Neural cell (in vitro differentiated cells): ENCODE measurements around the gene KLHL11. TPM values are rescaled to one million over a fixed set of nuclear protein-coding genes. Genes with fewer than 3 reads are reported as not detected.

Source experiments
- H2AFZ ChIP-seq: fragments of 200-600, 300-800 bp; sonication (generic), shearing (Covaris generic); 2 replicates; pipeline ENCODE4 v1.6.0; 2014; ENCODE audit warnings: low read depth, mild to moderate bottlenecking, antibody characterized with exemption, low read length, moderate library complexity
- H3F3A ChIP-seq: fragments of 200-600 bp; shearing (Covaris generic); 2 replicates; pipeline ENCODE4 v1.6.1; 2016; ENCODE audit warnings: mild to moderate bottlenecking, moderate library complexity, mixed read lengths, antibody characterized with exemption, low read length; ENCODE audit not compliant: insufficient read depth, poor library complexity, severe bottlenecking
- H3K27ac ChIP-seq: fragments of 200-600, 300-800 bp; sonication (generic), shearing (Covaris generic); 2 replicates; pipeline ENCODE4 v1.5.1; 2014; ENCODE audit warnings: mild to moderate bottlenecking, low read length, moderate library complexity
- H3K27me3 ChIP-seq: fragments of 300-800, 200-600 bp; sonication (generic), shearing (Covaris generic); 2 replicates; pipeline ENCODE4 v1.6.0; 2014; ENCODE audit warnings: mild to moderate bottlenecking, low read depth, low read length, moderate library complexity; ENCODE audit not compliant: insufficient read depth
- H3K36me3 ChIP-seq: fragments of 300-800, 200-600 bp; sonication (generic), shearing (Covaris generic); 2 replicates; pipeline ENCODE4 v1.5.1; 2014; ENCODE audit warnings: mild to moderate bottlenecking, antibody characterized with exemption, low read length, moderate library complexity; ENCODE audit not compliant: insufficient read depth
- H3K4me2 ChIP-seq: fragments of 300-800, 200-600 bp; sonication (generic), shearing (Covaris generic); 2 replicates; pipeline ENCODE4 v1.6.0; 2014; ENCODE audit warnings: mild to moderate bottlenecking, low read length
- H3K4me3 ChIP-seq: fragments of 300-800, 200-600 bp; sonication (generic), shearing (Covaris generic); 2 replicates; pipeline ENCODE4 v1.5.1; 2014; ENCODE audit warnings: mild to moderate bottlenecking, low read length, moderate library complexity
- H3K79me2 ChIP-seq: fragments of 200-600 bp; shearing (Covaris generic); replicated peaks from 2 replicates; pipeline ENCODE4 v1.6.0; 2014; ENCODE audit warnings: mild to moderate bottlenecking, low read length, moderate library complexity; ENCODE audit not compliant: insufficient read depth
- H3K9ac ChIP-seq: fragments of 300-800, 200-600 bp; sonication (generic), shearing (Covaris generic); 2 replicates; pipeline ENCODE4 v1.6.1; 2016; ENCODE audit warnings: mild to moderate bottlenecking, low read length, mixed read lengths
- H3K9me2 ChIP-seq: fragments of 200-600 bp; shearing (Covaris generic); 2 replicates; pipeline ENCODE4 v1.6.1; 2016; ENCODE audit warnings: mild to moderate bottlenecking, low read length, mixed read lengths; ENCODE audit not compliant: insufficient read depth
- H3K9me3 ChIP-seq: fragments of 200-600, 300-800 bp; sonication (generic), shearing (Covaris generic); 2 replicates; pipeline ENCODE4 v1.6.1; 2016; ENCODE audit warnings: mild to moderate bottlenecking, mixed run types, low read length, moderate library complexity, mixed read lengths
- H4K20me1 ChIP-seq: fragments of 200-600 bp; shearing (Covaris generic); 2 replicates; pipeline ENCODE4 v1.6.1; 2016; ENCODE audit warnings: mild to moderate bottlenecking, mixed run types; ENCODE audit not compliant: insufficient read depth
- EP300 ChIP-seq: fragments of 450-650 bp; conservative IDR thresholded peaks from 2 replicates; pipeline ENCODE4 v1.6.1; 2014; ENCODE audit warnings: antibody characterized with exemption, mild to moderate bottlenecking, moderate library complexity; ENCODE audit not compliant: poor library complexity, severe bottlenecking
- EZH2 ChIP-seq: fragments of 200-600, 300-800 bp; shearing (Covaris generic), sonication (generic); IDR thresholded peaks from 2 replicates; pipeline ENCODE4 v1.6.1; 2014; ENCODE audit warnings: antibody characterized with exemption, low read length, borderline replicate concordance, mild to moderate bottlenecking; ENCODE audit not compliant: insufficient read depth, poor library complexity, severe bottlenecking
- MXI1 ChIP-seq: fragments of 450-650 bp; conservative IDR thresholded peaks from 2 replicates; pipeline ENCODE4 v1.6.1; 2014; ENCODE audit warnings: antibody characterized with exemption, mild to moderate bottlenecking; ENCODE audit not compliant: poor library complexity, severe bottlenecking
- POLR2AphosphoS5 ChIP-seq: IDR thresholded peaks from 2 replicates; pipeline ENCODE4 v1.6.1; 2012
- RAD21 ChIP-seq: fragments of 450-650 bp; conservative IDR thresholded peaks from 2 replicates; pipeline ENCODE4 v1.6.1; 2014; ENCODE audit warnings: antibody characterized with exemption, mild to moderate bottlenecking, moderate library complexity
- SMC3 ChIP-seq: fragments of 450-650 bp; conservative IDR thresholded peaks from 2 replicates; pipeline ENCODE4 v1.6.1; 2014; ENCODE audit warnings: antibody characterized with exemption, mild to moderate bottlenecking, moderate library complexity; ENCODE audit not compliant: poor library complexity
- TAF1 ChIP-seq: IDR thresholded peaks from 2 replicates; pipeline ENCODE4 v1.6.1; 2012; ENCODE audit warnings: low read depth
- polyA plus RNA-seq: library from polyadenylated mRNA; depleted of rRNA; stranded (reverse); fragments of >200 nt; gene quantifications from 2 replicates; pipeline ENCODE4 v1.2.3, GENCODE V29; 2014
- TF ChIP-seq, protein P1 (sequence below): IDR thresholded peaks from 2 replicates; pipeline ENCODE4 v1.6.1; 2012; ENCODE audit warnings: borderline replicate concordance
- TF ChIP-seq, protein P2 (sequence below): fragments of 450-650 bp; IDR thresholded peaks from 2 replicates; pipeline ENCODE4 v1.5.1; 2014; ENCODE audit warnings: antibody characterized with exemption, mild to moderate bottlenecking, moderate library complexity; ENCODE audit not compliant: poor library complexity, severe bottlenecking

The KLHL11 gene
- polyA plus RNA-seq, 1 donor from 2014 or later = 30.3 TPM

DNA sequence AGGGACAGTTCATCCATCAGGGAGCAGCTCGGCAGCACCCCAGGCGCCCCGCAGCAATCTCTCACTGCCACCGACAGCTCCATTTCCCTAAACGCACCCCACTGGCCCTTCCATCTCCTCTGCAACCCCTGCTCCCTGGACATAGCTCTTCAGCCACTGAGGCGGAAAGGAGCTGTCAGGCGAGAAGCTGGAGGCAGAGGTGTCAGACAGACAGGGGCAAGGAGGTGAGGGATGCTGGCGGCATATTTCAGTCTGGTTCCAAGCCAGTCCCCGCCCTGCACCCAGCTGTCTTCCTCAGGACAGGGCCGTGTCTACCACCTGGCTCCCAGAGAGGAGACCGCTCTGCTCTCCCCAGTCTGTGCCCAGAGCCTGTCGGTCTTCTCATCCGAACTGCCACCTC, 43.9 kb upstream of the KLHL11 start:
- Histone ChIP-seq H3K27ac (no peak overlapping the region), H3K9me3 (no peaks in the 10 kb centered on the region), H3F3A (no peaks in the 10 kb centered on the region), H3K4me3 (no peak overlapping the region), H3K27me3 (no peaks in the 10 kb centered on the region), H2AFZ (no peak overlapping the region), H3K4me2 (no peak overlapping the region), H3K9me2 (no peaks in the 10 kb centered on the region), H3K36me3 (peaks cover 6% of the 10 kb centered on the region), H3K79me2 (peaks cover 19% of the 10 kb centered on the region), H3K9ac (no peak overlapping the region), H4K20me1 (peaks cover 3% of the 10 kb centered on the region)
- TF ChIP-seq TAF1 (no peak), EZH2 (no peak)

DNA sequence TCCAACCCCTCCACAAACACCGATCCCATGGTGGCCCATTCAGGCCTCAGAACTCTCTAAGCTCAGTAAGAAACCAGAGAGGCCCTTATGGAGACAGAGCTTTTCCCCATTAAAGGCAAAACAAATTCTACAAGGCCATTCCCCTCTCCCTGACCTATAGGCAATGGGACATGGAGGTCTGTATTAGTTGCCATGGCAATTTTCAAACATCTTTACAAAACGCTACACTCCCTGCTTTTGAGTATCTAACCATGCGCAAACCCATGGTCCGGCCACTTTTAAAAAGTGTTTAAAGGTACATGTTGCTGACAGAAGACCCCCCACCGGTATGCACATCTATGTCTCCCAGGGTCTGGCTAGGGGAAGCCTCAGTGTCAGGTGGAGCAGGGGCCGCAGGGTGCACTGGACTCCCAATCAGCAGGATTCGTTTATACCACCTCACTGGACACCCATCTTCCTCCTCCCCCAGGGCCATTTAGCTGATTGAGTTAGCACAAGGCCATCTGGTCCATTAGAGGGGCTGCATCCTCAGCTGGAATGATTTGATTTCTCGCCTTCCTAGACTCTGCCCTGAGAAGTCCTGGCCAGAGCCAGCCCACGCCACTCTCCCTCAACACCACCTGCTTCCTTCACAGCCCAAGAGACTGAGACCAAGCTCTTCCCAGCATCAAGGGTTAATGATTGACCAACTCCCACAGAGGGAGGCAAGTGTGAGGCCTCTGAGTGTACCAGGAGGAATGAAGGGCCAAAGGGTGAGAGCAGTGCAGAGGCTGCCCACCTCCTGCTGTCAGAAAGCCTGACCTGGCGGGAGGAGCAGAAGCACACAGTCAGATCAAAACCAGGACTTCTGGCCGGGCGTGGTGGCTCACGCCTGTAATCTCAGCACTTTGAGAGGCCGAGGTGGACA, 42.7 kb upstream of the KLHL11 start:
- no peaks in the 10 kb centered on the region for H3K36me3 ChIP-seq
- no peak overlapping the region for H3K4me3 ChIP-seq
- no peaks in the 10 kb centered on the region for H4K20me1 ChIP-seq
- H3K9me2 ChIP-seq = no peaks in the 10 kb centered on the region
- H3F3A ChIP-seq = no peaks in the 10 kb centered on the region
- no peak overlapping the region for H3K27ac ChIP-seq
- H3K9ac ChIP-seq = no peak overlapping the region
- no peaks in the 10 kb centered on the region for H3K9me3 ChIP-seq
- H3K27me3 ChIP-seq = no peaks in the 10 kb centered on the region
- no peak for TF ChIP-seq POLR2AphosphoS5
- TF ChIP-seq, protein P1, sequence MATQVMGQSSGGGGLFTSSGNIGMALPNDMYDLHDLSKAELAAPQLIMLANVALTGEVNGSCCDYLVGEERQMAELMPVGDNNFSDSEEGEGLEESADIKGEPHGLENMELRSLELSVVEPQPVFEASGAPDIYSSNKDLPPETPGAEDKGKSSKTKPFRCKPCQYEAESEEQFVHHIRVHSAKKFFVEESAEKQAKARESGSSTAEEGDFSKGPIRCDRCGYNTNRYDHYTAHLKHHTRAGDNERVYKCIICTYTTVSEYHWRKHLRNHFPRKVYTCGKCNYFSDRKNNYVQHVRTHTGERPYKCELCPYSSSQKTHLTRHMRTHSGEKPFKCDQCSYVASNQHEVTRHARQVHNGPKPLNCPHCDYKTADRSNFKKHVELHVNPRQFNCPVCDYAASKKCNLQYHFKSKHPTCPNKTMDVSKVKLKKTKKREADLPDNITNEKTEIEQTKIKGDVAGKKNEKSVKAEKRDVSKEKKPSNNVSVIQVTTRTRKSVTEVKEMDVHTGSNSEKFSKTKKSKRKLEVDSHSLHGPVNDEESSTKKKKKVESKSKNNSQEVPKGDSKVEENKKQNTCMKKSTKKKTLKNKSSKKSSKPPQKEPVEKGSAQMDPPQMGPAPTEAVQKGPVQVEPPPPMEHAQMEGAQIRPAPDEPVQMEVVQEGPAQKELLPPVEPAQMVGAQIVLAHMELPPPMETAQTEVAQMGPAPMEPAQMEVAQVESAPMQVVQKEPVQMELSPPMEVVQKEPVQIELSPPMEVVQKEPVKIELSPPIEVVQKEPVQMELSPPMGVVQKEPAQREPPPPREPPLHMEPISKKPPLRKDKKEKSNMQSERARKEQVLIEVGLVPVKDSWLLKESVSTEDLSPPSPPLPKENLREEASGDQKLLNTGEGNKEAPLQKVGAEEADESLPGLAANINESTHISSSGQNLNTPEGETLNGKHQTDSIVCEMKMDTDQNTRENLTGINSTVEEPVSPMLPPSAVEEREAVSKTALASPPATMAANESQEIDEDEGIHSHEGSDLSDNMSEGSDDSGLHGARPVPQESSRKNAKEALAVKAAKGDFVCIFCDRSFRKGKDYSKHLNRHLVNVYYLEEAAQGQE = no peak
- no peak for TF ChIP-seq EP300
- no peak for TF ChIP-seq TAF1
- no peak for TF ChIP-seq RAD21
- no peak for TF ChIP-seq MXI1
- no peak for TF ChIP-seq EZH2
- TF ChIP-seq, protein P2, sequence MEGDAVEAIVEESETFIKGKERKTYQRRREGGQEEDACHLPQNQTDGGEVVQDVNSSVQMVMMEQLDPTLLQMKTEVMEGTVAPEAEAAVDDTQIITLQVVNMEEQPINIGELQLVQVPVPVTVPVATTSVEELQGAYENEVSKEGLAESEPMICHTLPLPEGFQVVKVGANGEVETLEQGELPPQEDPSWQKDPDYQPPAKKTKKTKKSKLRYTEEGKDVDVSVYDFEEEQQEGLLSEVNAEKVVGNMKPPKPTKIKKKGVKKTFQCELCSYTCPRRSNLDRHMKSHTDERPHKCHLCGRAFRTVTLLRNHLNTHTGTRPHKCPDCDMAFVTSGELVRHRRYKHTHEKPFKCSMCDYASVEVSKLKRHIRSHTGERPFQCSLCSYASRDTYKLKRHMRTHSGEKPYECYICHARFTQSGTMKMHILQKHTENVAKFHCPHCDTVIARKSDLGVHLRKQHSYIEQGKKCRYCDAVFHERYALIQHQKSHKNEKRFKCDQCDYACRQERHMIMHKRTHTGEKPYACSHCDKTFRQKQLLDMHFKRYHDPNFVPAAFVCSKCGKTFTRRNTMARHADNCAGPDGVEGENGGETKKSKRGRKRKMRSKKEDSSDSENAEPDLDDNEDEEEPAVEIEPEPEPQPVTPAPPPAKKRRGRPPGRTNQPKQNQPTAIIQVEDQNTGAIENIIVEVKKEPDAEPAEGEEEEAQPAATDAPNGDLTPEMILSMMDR = no peak
- no peak for TF ChIP-seq SMC3
- H2AFZ ChIP-seq = no peak overlapping the region
- no peak overlapping the region for H3K4me2 ChIP-seq
- H3K79me2 ChIP-seq = peaks cover 7% of the 10 kb centered on the region
